Measurements from ENCODE around the gene ADPRHL1.

Gene ADPRHL1

GRCh38 chr13:113452942-113453901 lies at the start of gene ADPRHL1:
ADPRHL1 (minus strand) TSS chr13:113453488; CDS start chr13:113453437, 51 bp downstream.
- peak; percentile 12 for DNase-seq

GRCh38 chr13:113502686-113503085 lies 49.4 kb upstream of the ADPRHL1 start:
- DNase-seq, result no peak

- DNase-seq, result no peak
Measured at GRCh38 chr13:113500530-113501265, 47.4 kb upstream of the ADPRHL1 start.

- peak; percentile 6 for DNase-seq
Measured at GRCh38 chr13:113499936-113500335, 46.6 kb upstream of the ADPRHL1 start.

- DNase-seq, result no peak
Measured at GRCh38 chr13:113498905-113499304, 45.6 kb upstream of the ADPRHL1 start.

- no peak for DNase-seq
Measured at GRCh38 chr13:113497217-113497616, 43.9 kb upstream of the ADPRHL1 start.

GRCh38 chr13:113495494-113496210 lies 42.4 kb upstream of the ADPRHL1 start:
- peak; percentile 7 for DNase-seq

- DNase-seq, result peak; percentile 91
Measured at GRCh38 chr13:113493315-113493951, 40.1 kb upstream of the ADPRHL1 start.

- DNase-seq, result no peak
Measured at GRCh38 chr13:113491982-113492381, 38.7 kb upstream of the ADPRHL1 start.

GRCh38 chr13:113491418-113491883 lies 38.2 kb upstream of the ADPRHL1 start:
- peak; percentile 10 for DNase-seq

- DNase-seq, result peak; percentile 97
Measured at GRCh38 chr13:113490496-113491417, 37.5 kb upstream of the ADPRHL1 start, which contains the start of gene DCUN1D2. DCUN1D2 (minus strand) TSS chr13:113490711; CDS start chr13:113490669, 42 bp downstream.

GRCh38 chr13:113489549-113490495 lies 36.5 kb upstream of the ADPRHL1 start:
- DNase-seq, result peak; percentile 36

- DNase-seq, result no peak
Measured at GRCh38 chr13:113489171-113489548, 35.9 kb upstream of the ADPRHL1 start.

GRCh38 chr13:113488283-113488682 lies 35.0 kb upstream of the ADPRHL1 start:
- DNase-seq, result no peak

- DNase-seq, result no peak
Measured at GRCh38 chr13:113486698-113487097, 33.4 kb upstream of the ADPRHL1 start.

GRCh38 chr13:113485545-113485944 lies 32.3 kb upstream of the ADPRHL1 start:
- no peak for DNase-seq

- no peak for DNase-seq
Measured at GRCh38 chr13:113483504-113484293, 30.4 kb upstream of the ADPRHL1 start.

- DNase-seq, result no peak
Measured at GRCh38 chr13:113483081-113483480, 29.8 kb upstream of the ADPRHL1 start.

GRCh38 chr13:113479179-113479578 lies 25.9 kb upstream of the ADPRHL1 start:
- DNase-seq, result no peak

Data from fibroblast of upper back skin (primary cell).